Esophagus muscularis mucosa (tissue), 4 donors: Measurements from ENCODE around the gene EPB41L5.

Source experiments
- EP300 ChIP-seq: sonication (generic); formaldehyde crosslinking; IDR thresholded peaks from one replicate; pipeline ENCODE4 v1.6.1; 2017; ENCODE audit warnings: antibody characterized with exemption
- POLR2A ChIP-seq: fragments of 450-650 bp; IDR thresholded peaks from one replicate; pipeline ENCODE4 v1.6.1; 2017; ENCODE audit warnings: antibody characterized with exemption, moderate library complexity, mild to moderate bottlenecking, low read depth
- POLR2AphosphoS5 ChIP-seq, 2 donors: sonication (generic); formaldehyde crosslinking; IDR thresholded peaks; one replicate each; pipeline ENCODE4 v1.6.1; 2017; ENCODE audit warnings: antibody characterized with exemption in 2 of 2
- TF ChIP-seq, protein P1 (sequence below), 3 experiments: fragments of 200-600 bp in 2 of 3; fragments of 450-650 bp in 1 of 3; sonication (generic) in 2 of 3; IDR thresholded peaks; one replicate each; pipeline ENCODE4 v1.5.1; 2017 to 2019; ENCODE audit warnings: antibody characterized with exemption in 3 of 3, mild to moderate bottlenecking in 2 of 3, moderate library complexity in 1 of 3

DNA sequence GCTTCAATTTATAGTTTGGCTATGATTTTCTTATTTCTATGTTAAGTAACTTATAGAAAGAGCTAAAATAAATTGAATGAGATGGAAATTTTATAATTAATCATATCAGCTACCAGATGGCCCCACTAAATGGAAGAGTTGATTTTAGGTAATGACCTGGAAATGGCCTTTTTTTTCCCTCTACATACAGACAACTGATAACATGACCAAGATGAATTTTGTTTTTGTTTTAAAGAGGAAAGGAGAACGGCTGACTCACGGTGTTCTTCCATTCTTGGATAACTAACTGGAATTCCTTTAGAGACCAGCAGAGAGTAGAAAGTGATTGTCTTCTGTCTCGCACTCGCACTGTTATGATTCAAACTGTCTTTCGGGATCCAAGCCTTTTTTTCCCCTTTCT, 119.3 kb downstream of the EPB41L5 start:
- TF ChIP-seq, protein P1, sequence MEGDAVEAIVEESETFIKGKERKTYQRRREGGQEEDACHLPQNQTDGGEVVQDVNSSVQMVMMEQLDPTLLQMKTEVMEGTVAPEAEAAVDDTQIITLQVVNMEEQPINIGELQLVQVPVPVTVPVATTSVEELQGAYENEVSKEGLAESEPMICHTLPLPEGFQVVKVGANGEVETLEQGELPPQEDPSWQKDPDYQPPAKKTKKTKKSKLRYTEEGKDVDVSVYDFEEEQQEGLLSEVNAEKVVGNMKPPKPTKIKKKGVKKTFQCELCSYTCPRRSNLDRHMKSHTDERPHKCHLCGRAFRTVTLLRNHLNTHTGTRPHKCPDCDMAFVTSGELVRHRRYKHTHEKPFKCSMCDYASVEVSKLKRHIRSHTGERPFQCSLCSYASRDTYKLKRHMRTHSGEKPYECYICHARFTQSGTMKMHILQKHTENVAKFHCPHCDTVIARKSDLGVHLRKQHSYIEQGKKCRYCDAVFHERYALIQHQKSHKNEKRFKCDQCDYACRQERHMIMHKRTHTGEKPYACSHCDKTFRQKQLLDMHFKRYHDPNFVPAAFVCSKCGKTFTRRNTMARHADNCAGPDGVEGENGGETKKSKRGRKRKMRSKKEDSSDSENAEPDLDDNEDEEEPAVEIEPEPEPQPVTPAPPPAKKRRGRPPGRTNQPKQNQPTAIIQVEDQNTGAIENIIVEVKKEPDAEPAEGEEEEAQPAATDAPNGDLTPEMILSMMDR (IDR thresholded peaks at IDR 0.05) = no peak
- TF ChIP-seq POLR2A (no peak), POLR2AphosphoS5 (IDR thresholded peaks at IDR 0.05) (no peak), EP300 (no peak)
